Activated CD8-positive, alpha-beta T cell treated with anti-CD3 and anti-CD28 coated beads, Interleukin-2, amount 10 ng/mL, durations not matched to agents 7 days and 5 days (primary cell): ENCODE results near the gene PCNT. TPM values are rescaled to one million over a fixed set of nuclear protein-coding genes. Genes with fewer than 3 reads are reported as not detected.
"Not testable (repeated sequence)": the region's sequence is repeated elsewhere in the genome, so short reads cannot be mapped to it uniquely, and the experiment has no call there.

Source experiments
- ATAC-seq: fragments of 150-1000 bp; cut with Tn5 transposase; one replicate; pipeline ENCODE4 v1.10.0; 2021; ENCODE audit warnings: moderate library complexity
- CTCF ChIA-PET: fragments of 350-600 bp; sonication (Branson Sonifier 250); formaldehyde crosslinking; loops from one replicate; lab custom pipeline; 2021; ENCODE audit warnings: antibody characterized with exemption; lab: Charles Lee
- POLR2A ChIA-PET: fragments of 350-600 bp; sonication (Branson Sonifier 250); formaldehyde crosslinking; loops from one replicate; lab custom pipeline; 2021; ENCODE audit warnings: antibody characterized with exemption; lab: Charles Lee
- DNase-seq: peaks from one replicate; pipeline ENCODE4 v3.0.0-alpha.2; 2020
- H3K27ac Mint-ChIP-seq: one replicate; pipeline ENCODE4 v1.8.0; 2021; ENCODE audit warnings: mild to moderate bottlenecking, mixed read lengths
- H3K27me3 Mint-ChIP-seq: one replicate; pipeline ENCODE4 v1.8.0; 2021; ENCODE audit warnings: low read depth, mixed read lengths
- H3K36me3 Mint-ChIP-seq: one replicate; pipeline ENCODE4 v1.8.0; 2021; ENCODE audit warnings: low read depth, mixed read lengths
- H3K4me1 Mint-ChIP-seq: one replicate; pipeline ENCODE4 v1.8.0; 2021; ENCODE audit warnings: low read depth, mixed read lengths
- H3K4me3 Mint-ChIP-seq: one replicate; pipeline ENCODE4 v1.8.0; 2021; ENCODE audit warnings: mild to moderate bottlenecking, mixed read lengths
- H3K9me3 Mint-ChIP-seq: one replicate; pipeline ENCODE4 v1.8.0; 2022; ENCODE audit warnings: mixed read lengths; ENCODE audit not compliant: insufficient read depth
- total RNA-seq, 2 experiments: library from RNA; stranded (reverse); gene quantifications; one replicate each; pipeline ENCODE4 v1.2.3, GENCODE V29; 2021

Gene PCNT
- total RNA-seq, 2 experiments from 2014 or later = 89.0 to 98.8 TPM

GRCh38 chr21:46454634-46455390 lies 130.9 kb downstream of the PCNT start:
- Mint-ChIP-seq H3K27me3 (no peaks in the 10 kb centered on the region), H3K36me3 (peaks cover 57% of the 10 kb centered on the region), H3K4me3 (no peak overlapping the region), H3K4me1 (peaks cover 33% of the 10 kb centered on the region), H3K9me3 (peaks cover 5% of the 10 kb centered on the region), H3K27ac (no peak overlapping the region)
- ChIA-PET CTCF (no interaction called here), POLR2A (no interaction called here)
- no peak for ATAC-seq
- DNase-seq = no peak

GRCh38 chr21:46455575-46456385 lies 131.8 kb downstream of the PCNT start:
- Mint-ChIP-seq H3K4me3 (no peak overlapping the region), H3K9me3 (no peaks in the 10 kb centered on the region), H3K4me1 (peaks cover 36% of the 10 kb centered on the region), H3K27ac (no peak overlapping the region), H3K36me3 (peaks cover 49% of the 10 kb centered on the region), H3K27me3 (no peaks in the 10 kb centered on the region)
- no peak for ATAC-seq
- ChIA-PET CTCF (interaction anchor here (1.1 kb wide), 1 partner anchor 312 kb away, joined by 3 read pairs; no protein-coding TSS in a partner anchor), POLR2A (interaction anchor here (0.8 kb wide), 1 partner anchor 132 kb away, joined by 3 read pairs; the partner anchor contains the start of gene C21orf58)
- no peak for DNase-seq

GRCh38 chr21:46456750-46457149 lies 132.8 kb downstream of the PCNT start:
- DNase-seq (no peak), ATAC-seq (no peak)
- POLR2A ChIA-PET = interaction anchor here (1.5 to 2.2 kb wide), 3 partner anchors 9 to 149 kb away, joined by 4 to 16 read pairs (median 14); partner anchors contain the start of gene S100B
- Mint-ChIP-seq H3K36me3 (peaks cover 42% of the 10 kb centered on the region), H3K27me3 (no peaks in the 10 kb centered on the region), H3K4me1 (peaks cover 41% of the 10 kb centered on the region), H3K27ac (peak overlapping the region; percentile 11), H3K9me3 (no peaks in the 10 kb centered on the region), H3K4me3 (peak overlapping the region; percentile 85)
- CTCF ChIA-PET = interaction anchor here (1.1 to 1.6 kb wide), 2 partner anchors 183 to 313 kb away, joined by 3 to 6 read pairs; no protein-coding TSS in a partner anchor

- H3K27ac Mint-ChIP-seq = peak overlapping the region; percentile 89
- H3K9me3 Mint-ChIP-seq = no peaks in the 10 kb centered on the region
- no peaks in the 10 kb centered on the region for H3K27me3 Mint-ChIP-seq
- DNase-seq (peak; percentile 41), ATAC-seq (peak; percentile 17)
- peaks cover 44% of the 10 kb centered on the region for H3K4me1 Mint-ChIP-seq
- peak overlapping the region; percentile 85 for H3K4me3 Mint-ChIP-seq
- POLR2A ChIA-PET = interaction anchor here (0.7 to 3.3 kb wide), 12 partner anchors 10 to 286 kb away, joined by 3 to 16 read pairs (median 4); partner anchors contain the start of gene S100B
- H3K36me3 Mint-ChIP-seq = peaks cover 42% of the 10 kb centered on the region
- CTCF ChIA-PET = interaction anchor here (0.8 to 1.6 kb wide), 8 partner anchors 20 to 314 kb away, joined by 3 to 7 read pairs (median 4); partner anchors contain the start of gene PRMT2
Observed at GRCh38 chr21:46457801-46458314, 133.9 kb downstream of the PCNT start.

GRCh38 chr21:46458315-46459023 lies 134.5 kb downstream of the PCNT start, which contains the start of gene DIP2A:
Gene DIP2A (plus strand): TSS chr21:46458891. CDS start chr21:46459132, 241 bp downstream.
- ChIA-PET CTCF (interaction anchor here (1.2 to 1.6 kb wide), 6 partner anchors 35 to 315 kb away, joined by 4 to 7 read pairs (median 4); partner anchors contain the start of gene PRMT2), POLR2A (interaction anchor here (0.6 to 3.3 kb wide), 16 partner anchors 11 to 485 kb away, joined by 3 to 16 read pairs (median 4); partner anchors contain the start of genes PRMT2 and S100B)
- H3K4me3 Mint-ChIP-seq = peak within 1 kb of the TSS; percentile 90
- H3K9me3 Mint-ChIP-seq = no peaks in the 10 kb centered on the region
- peak within 1 kb of the TSS; percentile 89 for H3K27ac Mint-ChIP-seq
- no peaks in the 10 kb centered on the region for H3K27me3 Mint-ChIP-seq
- peak; percentile 96 for DNase-seq
- peak; percentile 98 for ATAC-seq
- H3K36me3 Mint-ChIP-seq = peaks cover 46% of the 10 kb centered on the region
- H3K4me1 Mint-ChIP-seq = peaks cover 44% of the 10 kb centered on the region

- DNase-seq (no peak), ATAC-seq (no peak)
- peak overlapping the region; percentile 87 for H3K27ac Mint-ChIP-seq
- POLR2A ChIA-PET = interaction anchor here (0.6 to 3.3 kb wide), 11 partner anchors 11 to 485 kb away, joined by 3 to 14 read pairs (median 3); partner anchors contain the start of gene PRMT2
- CTCF ChIA-PET = interaction anchor here (1.4 kb wide), 1 partner anchor 181 kb away, joined by 4 read pairs; no protein-coding TSS in a partner anchor
- H3K9me3 Mint-ChIP-seq = no peaks in the 10 kb centered on the region
- H3K36me3 Mint-ChIP-seq = peaks cover 45% of the 10 kb centered on the region
- H3K4me3 Mint-ChIP-seq = peak overlapping the region; percentile 90
- H3K27me3 Mint-ChIP-seq = no peaks in the 10 kb centered on the region
- peaks cover 44% of the 10 kb centered on the region for H3K4me1 Mint-ChIP-seq
Observed at GRCh38 chr21:46459024-46459355, 135.0 kb downstream of the PCNT start.

GRCh38 chr21:46459356-46460112 lies 135.6 kb downstream of the PCNT start:
- ATAC-seq (no peak), DNase-seq (peak; percentile 27)
- peak overlapping the region; percentile 90 for H3K4me3 Mint-ChIP-seq
- H3K36me3 Mint-ChIP-seq = peaks cover 47% of the 10 kb centered on the region
- ChIA-PET CTCF (interaction anchor here (1.4 kb wide), 1 partner anchor 180 kb away, joined by 4 read pairs; no protein-coding TSS in a partner anchor), POLR2A (interaction anchor here (0.7 to 3.3 kb wide), 9 partner anchors 12 to 180 kb away, joined by 3 to 14 read pairs (median 3); partner anchors contain the start of gene PRMT2)
- peak overlapping the region; percentile 88 for H3K27ac Mint-ChIP-seq
- no peaks in the 10 kb centered on the region for H3K27me3 Mint-ChIP-seq
- no peaks in the 10 kb centered on the region for H3K9me3 Mint-ChIP-seq
- H3K4me1 Mint-ChIP-seq = peaks cover 44% of the 10 kb centered on the region

- no peaks in the 10 kb centered on the region for H3K9me3 Mint-ChIP-seq
- no peak overlapping the region for H3K4me3 Mint-ChIP-seq
- ChIA-PET CTCF (interaction anchor here (0.7 kb wide), 1 partner anchor 39 kb away, joined by 3 read pairs; no protein-coding TSS in a partner anchor), POLR2A (interaction anchor here (1.1 kb wide), 1 partner anchor 10 kb away, joined by 7 read pairs; no protein-coding TSS in a partner anchor)
- H3K27ac Mint-ChIP-seq = peak overlapping the region; percentile 6
- H3K27me3 Mint-ChIP-seq = no peaks in the 10 kb centered on the region
- peaks cover 24% of the 10 kb centered on the region for H3K4me1 Mint-ChIP-seq
- DNase-seq (no peak), ATAC-seq (no peak)
- peaks cover 33% of the 10 kb centered on the region for H3K36me3 Mint-ChIP-seq
Observed at GRCh38 chr21:46461909-46462308, 138.0 kb downstream of the PCNT start.

GRCh38 chr21:46465153-46465552 lies 141.2 kb downstream of the PCNT start:
- DNase-seq, CTCF ChIA-PET, ATAC-seq, H3K9me3 Mint-ChIP-seq, H3K4me3 Mint-ChIP-seq, H3K27me3 Mint-ChIP-seq, H3K27ac Mint-ChIP-seq: not testable (repeated sequence)
- POLR2A ChIA-PET = interaction anchor here (0.6 kb wide), 1 partner anchor 250 kb away, joined by 4 read pairs; no protein-coding TSS in a partner anchor
- H3K4me1 Mint-ChIP-seq = peaks cover 17% of the 10 kb centered on the region
- peaks cover 38% of the 10 kb centered on the region for H3K36me3 Mint-ChIP-seq

- H3K27me3 Mint-ChIP-seq = no peaks in the 10 kb centered on the region
- peaks cover 13% of the 10 kb centered on the region for H3K4me1 Mint-ChIP-seq
- ChIA-PET POLR2A (interaction anchor here (0.6 to 0.7 kb wide), 2 partner anchors 41 to 250 kb away, joined by 4 to 6 read pairs; no protein-coding TSS in a partner anchor), CTCF (no interaction called here)
- H3K4me3 Mint-ChIP-seq = no peak overlapping the region
- H3K9me3 Mint-ChIP-seq = no peaks in the 10 kb centered on the region
- no peak overlapping the region for H3K27ac Mint-ChIP-seq
- no peak for DNase-seq
- ATAC-seq = no peak
- peaks cover 37% of the 10 kb centered on the region for H3K36me3 Mint-ChIP-seq
Observed at GRCh38 chr21:46465651-46466050, 141.7 kb downstream of the PCNT start.
